Aorta (tissue), 5 donors: ENCODE results near the gene HSPBP1. TPM values are rescaled to one million over a fixed set of nuclear protein-coding genes. Genes with fewer than 3 reads are reported as not detected.
A peak's percentile ranks its signal among the peaks of the same experiment; 100 is the strongest.

ENCODE experiments used
- ATAC-seq: fragments of 200-7000 bp; cut with Tn5 transposase; one replicate; pipeline ENCODE4 v1.9.1; 2022; ENCODE audit warnings: moderate library complexity; ENCODE audit not compliant: low FRiP score
- DNase-seq, 2 donors: peaks; one replicate each; pipeline ENCODE4 v3.0.0-alpha.2; 2020
- H3K27ac ChIP-seq, 2 donors: one replicate each; pipeline ENCODE4 v1.5.1; 2013; ENCODE audit warnings: low read length in 2 of 2, mild to moderate bottlenecking in 2 of 2, moderate library complexity in 2 of 2, control low read depth in 1 of 2, inconsistent platforms in 1 of 2, low read depth in 1 of 2
- H3K27me3 ChIP-seq, 2 donors: one replicate each; pipeline ENCODE4 v1.6.1; 2013; ENCODE audit warnings: control low read depth in 1 of 2, low read length in 1 of 2, mild to moderate bottlenecking in 1 of 2, moderate library complexity in 1 of 2; ENCODE audit not compliant: insufficient read depth in 2 of 2, control insufficient read depth in 1 of 2
- H3K36me3 ChIP-seq, 2 donors: one replicate each; pipeline ENCODE4 v1.6.1; 2013; ENCODE audit warnings: control low read depth in 1 of 2, low read length in 1 of 2, mild to moderate bottlenecking in 1 of 2; ENCODE audit not compliant: insufficient read depth in 2 of 2, control insufficient read depth in 1 of 2
- H3K4me1 ChIP-seq, 2 donors: one replicate each; pipeline ENCODE4 v1.6.1; 2013; ENCODE audit warnings: low read length in 2 of 2, control low read depth in 1 of 2, mild to moderate bottlenecking in 1 of 2, moderate library complexity in 1 of 2; ENCODE audit not compliant: insufficient read depth in 2 of 2, control insufficient read depth in 1 of 2
- H3K4me3 ChIP-seq, 2 donors: one replicate each; pipeline ENCODE4 v1.5.1; 2013; ENCODE audit warnings: low read length in 2 of 2, control low read depth in 1 of 2, mild to moderate bottlenecking in 1 of 2
- H3K9me3 ChIP-seq: one replicate; pipeline ENCODE4 v1.6.1; 2013; ENCODE audit warnings: mild to moderate bottlenecking, low read length; ENCODE audit not compliant: control insufficient read depth
- WGBS, 2 donors: extraction: QIAGEN DNeasy Blood & Tissue Kit; methylation state at CpG; one replicate each; pipeline ENCODE4 v1.1.7; 2013; 5-methylcytosine and 5-hydroxymethylcytosine counted together
- intact Hi-C, 2 donors: fragments of 100-400 bp; cut with DNase I; formaldehyde crosslinking; loops; one replicate each; pipeline versions ENCODE4 v1.14.2 to v1.15.0; 2022
- polyA plus RNA-seq, 2 donors: library from polyadenylated mRNA; stranded (reverse); fragments of 200-250 nt; gene quantifications; one replicate each; pipeline ENCODE4 v1.2.3, GENCODE V29; 2013
- total RNA-seq, 2 donors: library from RNA; stranded (reverse); fragmentation: NEBNext Ultra II Directional; extraction: Animal tissue kit (Norgen Biotek cat#: 25700); gene quantifications; one replicate each; pipeline ENCODE4 v1.2.1, GENCODE V29; 2021
- donor health status: healthy with polysubstance abuse.
- donor health status: Bipolar disorder and iron deficiency.
- donor health status: DM: no; HTN: no; CAD: no.
- donor health status: DM: no; HTN: no; CAD: no.
- donor health status: DM: yes; HTN: yes; CAD: no.

Gene HSPBP1
- total and polyA plus RNA-seq, 4 donors: 14.1 to 25.3 (median 15.5) TPM

DNA sequence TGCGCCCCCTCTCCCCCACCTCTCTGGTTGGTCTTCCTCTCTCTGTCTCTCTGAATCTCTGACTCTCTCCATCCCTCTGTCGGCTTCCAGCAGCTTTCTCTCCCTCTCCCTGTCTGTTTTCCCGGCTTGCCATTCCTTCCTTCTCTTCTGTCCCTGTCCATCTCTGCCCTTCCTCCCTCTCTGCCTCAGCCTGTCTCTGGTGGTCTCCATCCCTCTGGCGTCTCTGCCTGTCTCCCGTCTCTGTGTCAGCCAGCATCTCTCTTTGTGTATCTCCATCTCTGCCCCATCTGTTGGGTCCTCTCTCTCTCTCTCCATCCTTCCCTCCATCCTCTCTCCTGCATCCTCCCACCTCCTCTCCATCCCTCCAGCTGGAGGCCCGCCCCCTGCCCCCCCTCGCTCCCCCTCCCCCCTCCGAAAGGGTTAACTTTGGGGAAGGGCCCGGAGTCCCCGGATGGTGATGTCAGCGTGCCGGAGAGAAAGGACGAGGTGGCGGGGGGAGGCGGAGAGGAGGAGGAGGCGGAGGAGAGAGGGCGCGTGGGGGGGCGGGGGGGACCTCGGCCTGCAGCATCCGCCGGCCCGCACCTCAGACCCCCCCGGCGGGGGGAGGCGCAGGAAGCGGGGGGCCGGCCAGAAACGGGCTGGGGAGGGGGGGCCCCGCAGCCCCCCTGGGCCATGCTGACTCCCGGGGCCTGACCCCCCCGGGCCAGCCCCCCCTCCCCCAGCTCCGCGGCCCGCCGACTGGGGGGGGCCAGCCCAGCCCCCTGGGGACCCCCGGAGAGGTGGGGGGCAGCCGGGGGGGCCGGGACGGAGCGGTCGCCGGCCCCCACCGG, 3.9 kb upstream of the HSPBP1 start, which contains the start of gene BRSK1:
Gene BRSK1 (plus strand): TSS at position 450 of the 830 bp plus-strand sequence. CDS start 446 bp downstream, outside the sequence.
- ATAC-seq: no peak
- Histone ChIP-seq H3K4me1 (no peaks in the 10 kb centered on the region), H3K27me3 (no peaks in the 10 kb centered on the region), H3K4me3 (peak within 1 kb of the TSS; percentile 80 to 88), H3K36me3 (no peaks in the 10 kb centered on the region), H3K9me3 (no peaks in the 10 kb centered on the region), H3K27ac (peak within 1 kb of the TSS; percentile 31 to 50)
- DNase-seq: peak; percentile 77 to 87
- intact Hi-C loops: no loop called here
- 4 to 6% methylated on average over 14 to 44 of the region's 44 CpGs for WGBS, 2 donors

DNA sequence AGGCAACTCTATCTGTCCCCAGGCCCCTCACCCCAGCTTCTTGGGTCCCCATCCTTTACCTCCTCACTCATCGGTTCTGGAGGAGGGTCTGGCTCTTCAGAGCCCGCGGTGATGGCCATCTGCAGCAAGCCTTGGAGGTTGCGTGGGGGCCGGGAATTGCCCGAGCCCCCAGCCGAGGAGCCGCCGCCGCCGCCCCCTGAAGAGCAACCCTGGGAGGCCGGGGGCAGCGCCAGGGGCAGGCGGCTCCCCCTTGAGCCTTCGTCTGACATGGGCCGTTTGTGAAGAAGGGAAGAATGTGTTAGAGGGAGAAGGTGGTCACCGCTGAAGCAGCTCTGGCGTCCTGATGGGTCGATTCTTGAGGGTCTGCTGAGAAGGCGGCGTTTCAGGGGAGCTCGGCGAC, 570 bp downstream of the HSPBP1 start:
- H3K4me3 ChIP-seq: peak overlapping the region; percentile 5 to 53
- intact Hi-C loops: loop anchor here in 1 of 2 donors (2.0 kb wide), 1 partner anchor 19 kb away; no protein-coding TSS in a partner anchor
- peak; percentile 1 for ATAC-seq
- DNase-seq: no peak
- no peaks in the 10 kb centered on the region for H3K36me3 ChIP-seq
- WGBS, 2 donors: 3 to 4% methylated on average over 23 of the region's 23 CpGs
- no peaks in the 10 kb centered on the region for H3K27me3 ChIP-seq
- H3K9me3 ChIP-seq: no peaks in the 10 kb centered on the region
- no peak overlapping the region for H3K27ac ChIP-seq
- no peaks in the 10 kb centered on the region for H3K4me1 ChIP-seq

DNA sequence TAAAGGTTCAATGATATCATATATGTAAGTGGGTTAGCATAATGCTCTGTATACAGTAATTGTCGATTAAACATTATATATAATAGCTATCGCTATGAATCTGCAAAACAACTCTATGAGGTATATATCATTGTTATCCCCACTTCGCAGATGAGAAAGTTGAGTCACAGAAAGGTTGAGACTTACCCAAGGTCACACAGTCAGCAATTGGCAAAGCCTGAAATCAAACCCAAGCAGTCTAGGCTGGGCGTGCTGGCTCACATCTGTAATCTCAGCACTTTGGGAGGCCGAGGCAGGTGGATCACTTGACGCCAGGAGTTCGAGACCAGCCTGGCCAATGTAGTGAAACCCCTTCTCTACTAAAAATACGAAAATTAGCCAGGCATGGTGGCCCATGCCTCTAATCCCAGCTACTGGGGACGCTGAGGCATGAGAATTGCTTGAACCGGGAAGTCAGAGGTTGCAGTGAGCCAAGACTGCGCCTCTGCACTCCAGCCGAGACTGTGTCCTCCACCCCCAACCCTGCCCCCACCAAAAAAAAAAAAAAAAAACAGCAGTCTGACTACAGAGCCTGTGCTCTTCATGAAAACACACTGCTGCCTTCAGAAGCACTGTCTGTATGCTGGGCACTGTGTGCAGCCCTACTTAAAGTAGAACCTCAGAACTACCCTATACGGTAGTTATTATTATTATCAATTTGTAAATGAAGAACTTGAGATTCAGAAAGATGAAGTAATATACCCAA, 1.3 kb downstream of the HSPBP1 start:
- 82 to 90% methylated on average over 13 of the region's 13 CpGs for WGBS, 2 donors
- intact Hi-C loops: loop anchor here in 1 of 2 donors (2.0 kb wide), 1 partner anchor 18 kb away; no protein-coding TSS in a partner anchor
- no peak for ATAC-seq
- Histone ChIP-seq H3K27me3 (no peaks in the 10 kb centered on the region), H3K9me3 (no peaks in the 10 kb centered on the region), H3K4me1 (no peaks in the 10 kb centered on the region), H3K4me3 (no peak overlapping the region), H3K36me3 (no peaks in the 10 kb centered on the region), H3K27ac (no peak overlapping the region)
- no peak for DNase-seq

DNA sequence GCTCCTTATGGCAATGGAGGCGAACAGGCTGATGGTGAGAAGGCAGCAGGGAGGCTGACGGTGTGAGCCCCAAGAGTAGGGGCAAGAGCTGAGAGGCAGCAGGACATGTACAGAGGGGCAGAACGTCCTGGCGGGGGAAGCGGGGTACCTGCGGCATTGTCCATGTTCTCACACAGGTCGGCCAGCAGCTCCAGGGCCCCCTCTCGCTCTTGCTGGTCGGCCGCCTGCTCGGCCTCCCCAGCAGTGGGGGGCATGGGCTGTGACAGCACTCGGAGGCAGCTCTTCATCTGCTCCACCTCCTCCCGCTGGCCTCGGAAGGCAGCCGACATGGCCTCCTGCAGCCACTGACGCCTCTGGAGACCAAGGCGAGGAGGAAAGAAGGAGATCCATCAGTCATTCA, 2.4 kb downstream of the HSPBP1 start:
- Histone ChIP-seq H3K27ac (no peak overlapping the region), H3K36me3 (no peaks in the 10 kb centered on the region), H3K27me3 (no peaks in the 10 kb centered on the region), H3K4me3 (no peak overlapping the region), H3K4me1 (no peaks in the 10 kb centered on the region), H3K9me3 (no peaks in the 10 kb centered on the region)
- 83 to 86% methylated on average over 17 of the region's 17 CpGs for WGBS, 2 donors
- no peak for DNase-seq
- ATAC-seq: no peak
- intact Hi-C loops: no loop called here

DNA sequence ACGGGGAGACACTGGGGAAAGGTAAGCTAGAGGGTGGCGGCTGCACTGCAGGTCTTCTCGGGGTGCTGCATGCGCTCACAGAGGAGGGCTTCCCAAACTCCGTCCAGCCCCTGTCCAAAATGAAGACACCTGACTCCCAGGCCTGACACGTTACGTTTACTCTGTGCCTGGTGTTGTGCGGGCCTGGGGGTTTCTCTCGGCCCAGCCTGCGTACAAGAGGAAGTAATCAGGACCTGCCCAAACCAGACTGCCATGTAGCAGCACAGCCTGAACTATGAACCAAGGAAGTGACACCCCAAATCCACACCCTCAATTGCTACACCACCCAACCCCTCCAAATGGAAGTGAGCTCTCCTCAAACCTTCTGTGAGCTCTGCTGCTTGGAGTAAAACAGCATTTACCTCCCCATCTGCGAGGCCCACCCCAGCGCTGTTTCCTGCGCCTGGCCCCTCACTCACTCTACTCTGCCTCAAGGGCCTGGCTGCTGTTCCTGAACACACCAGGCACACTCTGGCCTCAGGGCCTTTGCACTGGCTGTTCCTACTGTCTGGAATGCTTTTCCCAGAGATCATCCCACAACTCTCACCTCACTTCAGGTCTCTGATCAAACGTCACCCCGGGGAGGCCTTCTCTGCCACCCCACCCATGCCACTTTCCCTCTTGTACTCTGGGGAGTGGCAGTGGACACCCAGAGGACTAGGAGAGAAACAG, 3.0 kb downstream of the HSPBP1 start:
- intact Hi-C loops: no loop called here
- H3K4me1 ChIP-seq: no peaks in the 10 kb centered on the region
- no peak overlapping the region for H3K4me3 ChIP-seq
- ATAC-seq: no peak
- H3K27ac ChIP-seq: no peak overlapping the region
- H3K27me3 ChIP-seq: no peaks in the 10 kb centered on the region
- DNase-seq: no peak
- H3K9me3 ChIP-seq: no peaks in the 10 kb centered on the region
- 91 to 93% methylated on average over 15 of the region's 15 CpGs for WGBS, 2 donors
- H3K36me3 ChIP-seq: no peaks in the 10 kb centered on the region

DNA sequence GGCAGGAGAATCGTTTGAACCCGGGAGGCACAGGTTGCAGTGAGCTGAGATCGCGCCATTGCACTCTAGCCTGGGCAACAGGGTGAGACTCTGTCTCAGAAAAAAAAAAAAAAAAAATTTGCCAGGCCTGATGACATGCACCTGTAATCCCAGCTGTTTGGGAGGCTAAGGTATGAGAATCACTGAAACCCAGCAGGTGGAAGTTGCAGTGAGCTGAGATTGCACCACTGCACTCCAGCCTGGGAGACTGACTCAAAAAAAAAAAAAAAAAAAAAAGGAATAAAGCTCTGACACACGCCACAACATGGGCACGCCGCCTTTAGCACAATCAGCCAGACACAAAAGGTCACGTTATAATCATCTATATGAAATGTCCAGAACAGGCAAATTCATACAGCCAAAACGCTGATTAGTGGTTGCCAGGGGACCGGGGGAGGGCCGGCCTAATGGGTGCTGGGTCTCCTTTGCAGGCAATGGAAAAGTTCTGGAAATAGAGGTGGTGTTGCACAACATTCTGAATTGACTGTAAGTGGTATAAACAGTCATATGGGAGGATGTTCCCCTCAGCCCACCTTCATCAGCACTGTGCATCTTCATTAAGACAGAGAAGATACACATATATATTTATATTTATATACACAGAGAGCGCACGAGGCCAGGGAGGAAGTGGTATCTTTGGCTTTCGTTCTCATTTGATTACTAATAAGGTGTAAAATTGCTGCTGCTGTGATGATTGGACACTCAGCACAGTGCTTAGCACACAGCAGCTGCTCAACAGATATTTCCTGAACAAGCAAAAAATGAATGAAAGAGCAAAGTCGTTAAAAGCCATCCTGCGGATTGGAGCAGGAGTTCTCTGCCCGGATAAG, 3.8 kb downstream of the HSPBP1 start:
- intact Hi-C loops: no loop called here
- no peak for DNase-seq
- no peak overlapping the region for H3K4me3 ChIP-seq
- H3K27ac ChIP-seq: no peak overlapping the region
- no peaks in the 10 kb centered on the region for H3K27me3 ChIP-seq
- no peak for ATAC-seq
- no peaks in the 10 kb centered on the region for H3K4me1 ChIP-seq
- H3K36me3 ChIP-seq: no peaks in the 10 kb centered on the region
- WGBS, 2 donors: 81% methylated on average over 17 of the region's 17 CpGs
- H3K9me3 ChIP-seq: no peaks in the 10 kb centered on the region

DNA sequence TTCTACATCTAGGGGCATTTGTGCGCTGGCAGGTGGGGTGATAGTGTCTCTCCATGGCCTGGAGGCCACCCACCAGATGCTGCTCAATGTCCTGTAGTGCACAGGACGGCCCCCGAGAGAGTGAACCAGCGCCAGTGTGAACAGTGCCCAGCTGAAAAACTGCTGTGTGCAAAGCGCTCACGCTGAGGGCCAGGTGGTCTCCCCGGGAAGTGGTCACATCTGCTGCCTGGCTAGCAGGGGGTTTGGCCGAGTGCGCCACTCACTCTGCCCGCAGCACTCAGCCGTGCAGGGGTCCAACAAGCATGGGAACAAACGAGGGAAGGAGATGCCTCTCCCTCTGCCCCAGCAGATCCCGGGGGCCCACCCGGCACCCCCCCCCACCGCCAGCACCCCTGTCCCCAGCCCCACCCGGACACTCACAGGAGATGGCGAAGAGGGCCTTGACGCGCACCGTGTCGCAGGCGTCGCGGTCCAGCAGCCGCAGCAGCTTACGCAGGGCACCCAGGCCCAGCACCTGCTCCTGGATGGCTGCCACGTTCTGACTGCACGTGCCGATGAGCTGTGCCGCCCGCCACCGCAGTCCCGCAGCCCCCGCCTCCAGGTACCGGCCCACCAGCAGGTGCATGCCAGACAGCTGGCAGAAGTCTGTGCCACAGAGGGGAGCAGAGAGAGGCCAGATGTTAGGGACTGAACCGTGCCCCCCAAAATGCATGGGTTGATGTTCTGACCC, 5.8 kb downstream of the HSPBP1 start:
- Histone ChIP-seq H3K4me3 (no peak overlapping the region), H3K36me3 (peaks cover 0 to 2% of the 10 kb centered on the region in 2 donors), H3K9me3 (no peaks in the 10 kb centered on the region), H3K4me1 (no peaks in the 10 kb centered on the region), H3K27ac (no peak overlapping the region), H3K27me3 (no peaks in the 10 kb centered on the region)
- intact Hi-C loops: no loop called here
- ATAC-seq: no peak
- DNase-seq: no peak
- 93 to 95% methylated on average over 36 of the region's 36 CpGs for WGBS, 2 donors
